Activated CD4-positive, alpha-beta T cell treated with anti-CD3 and anti-CD28 coated beads, Interleukin-2, amount 10 ng/mL, durations not matched to agents 24 days and 14 days (primary cell): ENCODE measurements around the gene CNOT6. TPM values are rescaled to one million over a fixed set of nuclear protein-coding genes. Genes with fewer than 3 reads are reported as not detected.
"Not testable (repeated sequence)": the region's sequence is repeated elsewhere in the genome, so short reads cannot be mapped to it uniquely, and the experiment has no call there.

Experiments
- DNase-seq: peaks from one replicate; pipeline ENCODE4 v3.0.0; 2022
- H3K27ac Mint-ChIP-seq: one replicate; pipeline ENCODE4 v1.8.0; 2022; ENCODE audit warnings: mild to moderate bottlenecking, mixed read lengths
- H3K27me3 Mint-ChIP-seq: one replicate; pipeline ENCODE4 v1.8.0; 2022; ENCODE audit warnings: mixed read lengths
- H3K36me3 Mint-ChIP-seq: one replicate; pipeline ENCODE4 v1.8.0; 2022; ENCODE audit warnings: low read depth, mild to moderate bottlenecking, mixed read lengths
- H3K4me1 Mint-ChIP-seq: one replicate; pipeline ENCODE4 v1.8.0; 2021; ENCODE audit warnings: mixed read lengths
- H3K4me3 Mint-ChIP-seq: one replicate; pipeline ENCODE4 v1.8.0; 2022; ENCODE audit warnings: mild to moderate bottlenecking, moderate library complexity, mixed read lengths
- H3K9me3 Mint-ChIP-seq: one replicate; pipeline ENCODE4 v1.8.0; 2021; ENCODE audit warnings: mixed read lengths
- intact Hi-C: fragments of 100-400 bp; cut with micrococcal nuclease; formaldehyde crosslinking; loops from one replicate; pipeline ENCODE4 v1.15.1; 2023
- total RNA-seq: library from RNA; stranded (reverse); gene quantifications from 2 replicates; pipeline ENCODE4 v1.2.3, GENCODE V29; 2022

Gene CNOT6
- total RNA-seq, 1 donor from 2014 or later: 45.3 TPM

GRCh38 chr5:180515294-180515693, 21.1 kb downstream of the CNOT6 start:
- no peaks in the 10 kb centered on the region for H3K9me3 Mint-ChIP-seq
- H3K4me3 Mint-ChIP-seq: no peak overlapping the region
- intact Hi-C loops: no loop called here
- peaks cover 21% of the 10 kb centered on the region for H3K4me1 Mint-ChIP-seq
- H3K27me3 Mint-ChIP-seq: no peaks in the 10 kb centered on the region
- H3K36me3 Mint-ChIP-seq: peaks cover 7% of the 10 kb centered on the region
- H3K27ac Mint-ChIP-seq: no peak overlapping the region
- DNase-seq: no peak

GRCh38 chr5:180515974-180516373, 21.8 kb downstream of the CNOT6 start:
- H3K27ac Mint-ChIP-seq, H3K9me3 Mint-ChIP-seq, H3K36me3 Mint-ChIP-seq, H3K4me3 Mint-ChIP-seq, intact Hi-C loops, DNase-seq, H3K27me3 Mint-ChIP-seq: not testable (repeated sequence)
- peaks cover 22% of the 10 kb centered on the region for H3K4me1 Mint-ChIP-seq

- DNase-seq: no peak
- peaks cover 23% of the 10 kb centered on the region for H3K4me1 Mint-ChIP-seq
- intact Hi-C loops: no loop called here
- H3K27ac Mint-ChIP-seq: no peak overlapping the region
- H3K36me3 Mint-ChIP-seq: peaks cover 9% of the 10 kb centered on the region
- no peaks in the 10 kb centered on the region for H3K9me3 Mint-ChIP-seq
- H3K4me3 Mint-ChIP-seq: no peak overlapping the region
- H3K27me3 Mint-ChIP-seq: no peaks in the 10 kb centered on the region
Measured at GRCh38 chr5:180516440-180516839, 22.3 kb downstream of the CNOT6 start.

- no peak for DNase-seq
- intact Hi-C loops: no loop called here
- Mint-ChIP-seq H3K9me3 (no peaks in the 10 kb centered on the region), H3K27ac (no peak overlapping the region), H3K27me3 (no peaks in the 10 kb centered on the region), H3K4me3 (no peak overlapping the region), H3K4me1 (peaks cover 41% of the 10 kb centered on the region), H3K36me3 (peaks cover 12% of the 10 kb centered on the region)
Measured at GRCh38 chr5:180519098-180519497, 24.9 kb downstream of the CNOT6 start.

- Mint-ChIP-seq H3K36me3 (peaks cover 7% of the 10 kb centered on the region), H3K27ac (no peak overlapping the region), H3K9me3 (no peaks in the 10 kb centered on the region), H3K4me3 (no peak overlapping the region), H3K4me1 (peaks cover 47% of the 10 kb centered on the region), H3K27me3 (no peaks in the 10 kb centered on the region)
- no peak for DNase-seq
- intact Hi-C loops: no loop called here
Measured at GRCh38 chr5:180521101-180521500, 26.9 kb downstream of the CNOT6 start.

GRCh38 chr5:180521591-180521990, 27.4 kb downstream of the CNOT6 start:
- no peaks in the 10 kb centered on the region for H3K9me3 Mint-ChIP-seq
- intact Hi-C loops: no loop called here
- H3K4me3 Mint-ChIP-seq: no peak overlapping the region
- no peaks in the 10 kb centered on the region for H3K27me3 Mint-ChIP-seq
- H3K36me3 Mint-ChIP-seq: peaks cover 11% of the 10 kb centered on the region
- DNase-seq: no peak
- peaks cover 50% of the 10 kb centered on the region for H3K4me1 Mint-ChIP-seq
- no peak overlapping the region for H3K27ac Mint-ChIP-seq

GRCh38 chr5:180522330-180522729, 28.2 kb downstream of the CNOT6 start:
- Mint-ChIP-seq H3K27ac (peak overlapping the region; percentile 77), H3K9me3 (no peaks in the 10 kb centered on the region), H3K4me3 (no peak overlapping the region), H3K36me3 (peaks cover 11% of the 10 kb centered on the region), H3K27me3 (no peaks in the 10 kb centered on the region), H3K4me1 (peaks cover 48% of the 10 kb centered on the region)
- DNase-seq: no peak
- intact Hi-C loops: no loop called here

GRCh38 chr5:180523629-180524466, 29.7 kb downstream of the CNOT6 start:
- Mint-ChIP-seq H3K9me3 (no peaks in the 10 kb centered on the region), H3K4me3 (no peak overlapping the region), H3K27me3 (no peaks in the 10 kb centered on the region), H3K27ac (peak overlapping the region; percentile 16), H3K36me3 (peaks cover 15% of the 10 kb centered on the region), H3K4me1 (peaks cover 41% of the 10 kb centered on the region)
- intact Hi-C loops: no loop called here
- DNase-seq: no peak

GRCh38 chr5:180525399-180525798, 31.2 kb downstream of the CNOT6 start:
- H3K27me3 Mint-ChIP-seq: no peaks in the 10 kb centered on the region
- H3K36me3 Mint-ChIP-seq: peaks cover 24% of the 10 kb centered on the region
- H3K4me3 Mint-ChIP-seq: no peak overlapping the region
- H3K4me1 Mint-ChIP-seq: peaks cover 37% of the 10 kb centered on the region
- DNase-seq: no peak
- no peaks in the 10 kb centered on the region for H3K9me3 Mint-ChIP-seq
- H3K27ac Mint-ChIP-seq: no peak overlapping the region
- intact Hi-C loops: no loop called here

GRCh38 chr5:180526269-180526668, 32.1 kb downstream of the CNOT6 start:
- Mint-ChIP-seq H3K9me3 (no peaks in the 10 kb centered on the region), H3K4me3 (no peak overlapping the region), H3K36me3 (peaks cover 24% of the 10 kb centered on the region), H3K4me1 (peaks cover 35% of the 10 kb centered on the region), H3K27ac (no peak overlapping the region), H3K27me3 (no peaks in the 10 kb centered on the region)
- DNase-seq: no peak
- intact Hi-C loops: no loop called here

- no peak overlapping the region for H3K4me3 Mint-ChIP-seq
- H3K4me1 Mint-ChIP-seq: peaks cover 33% of the 10 kb centered on the region
- no peak overlapping the region for H3K27ac Mint-ChIP-seq
- no peak for DNase-seq
- H3K27me3 Mint-ChIP-seq: no peaks in the 10 kb centered on the region
- no peaks in the 10 kb centered on the region for H3K9me3 Mint-ChIP-seq
- H3K36me3 Mint-ChIP-seq: peaks cover 28% of the 10 kb centered on the region
- intact Hi-C loops: no loop called here
Measured at GRCh38 chr5:180527659-180528058, 33.5 kb downstream of the CNOT6 start.

GRCh38 chr5:180531036-180531585, 36.9 kb downstream of the CNOT6 start:
- DNase-seq, H3K9me3 Mint-ChIP-seq, H3K27me3 Mint-ChIP-seq, intact Hi-C loops, H3K4me3 Mint-ChIP-seq, H3K27ac Mint-ChIP-seq: not testable (repeated sequence)
- Mint-ChIP-seq H3K4me1 (peaks cover 19% of the 10 kb centered on the region), H3K36me3 (peaks cover 42% of the 10 kb centered on the region)

- intact Hi-C loops: no loop called here
- H3K9me3 Mint-ChIP-seq: no peaks in the 10 kb centered on the region
- DNase-seq: no peak
- peaks cover 14% of the 10 kb centered on the region for H3K4me1 Mint-ChIP-seq
- H3K27ac Mint-ChIP-seq: peak overlapping the region; percentile 69
- H3K4me3 Mint-ChIP-seq: no peak overlapping the region
- H3K36me3 Mint-ChIP-seq: peaks cover 45% of the 10 kb centered on the region
- H3K27me3 Mint-ChIP-seq: no peaks in the 10 kb centered on the region
Measured at GRCh38 chr5:180532268-180532667, 38.1 kb downstream of the CNOT6 start.

GRCh38 chr5:180533845-180534244, 39.7 kb downstream of the CNOT6 start:
- peaks cover 42% of the 10 kb centered on the region for H3K36me3 Mint-ChIP-seq
- no peaks in the 10 kb centered on the region for H3K27me3 Mint-ChIP-seq
- H3K4me1 Mint-ChIP-seq: peaks cover 14% of the 10 kb centered on the region
- DNase-seq: no peak
- H3K9me3 Mint-ChIP-seq: no peaks in the 10 kb centered on the region
- no peak overlapping the region for H3K4me3 Mint-ChIP-seq
- intact Hi-C loops: no loop called here
- peak overlapping the region; percentile 9 for H3K27ac Mint-ChIP-seq
